ENCODE measurements around the gene SLC22A31. TPM values are rescaled to one million over a fixed set of nuclear protein-coding genes. Genes with fewer than 3 reads are reported as not detected.

Gene SLC22A31
- total and polyA plus RNA-seq, 9 of the 15 experiments (the other 6 are each of a cell fraction or from before 2014, with no cell fraction given): 0.29 to 2.2 (median 0.47) TPM; not detected in 3

GRCh38 chr16:89164436-89164835 lies 35.9 kb downstream of the SLC22A31 start:
- Histone ChIP-seq H3K9ac (ENCODE audit: insufficient read depth in 1 of 2, low read depth in 2 of 2, low read length in 2 of 2) (peak overlapping the region in 1 of 2 experiments; percentile 50; a peak in 1 of 4 replicates), H2AFZ (ENCODE audit: low read depth, low read length) (no peak overlapping the region), H3K27ac (ENCODE audit: extremely low read depth, low read depth, low read length) (no peak overlapping the region), H4K20me1 (replicated peaks; ENCODE audit: control insufficient read depth, insufficient read depth, low read length) (no peaks in the 10 kb centered on the region), H3K9me3 (replicated peaks; ENCODE audit: control insufficient read depth, insufficient read depth, low read depth, low read length) (no peaks in the 10 kb centered on the region), H3K9me1 (ENCODE audit: control insufficient read depth, insufficient read depth, low read length) (no peaks in the 10 kb centered on the region), H3K79me2 (ENCODE audit: control insufficient read depth, insufficient read depth, low read length) (no peaks in the 10 kb centered on the region), H3K4me2 (ENCODE audit: insufficient read depth, low read length) (no peak overlapping the region), H3K27me3 (ENCODE audit: control insufficient read depth in 2 of 2, insufficient read depth in 2 of 2, low read length in 2 of 2) (no peaks in the 10 kb centered on the region), H3K4me3 (no peak overlapping the region), H3K36me3 (ENCODE audit: control insufficient read depth, insufficient read depth, low read length) (no peaks in the 10 kb centered on the region), H3K4me1 (replicated peaks in 1 of 2; ENCODE audit: control insufficient read depth in 2 of 2, insufficient read depth in 2 of 2, low read length in 2 of 2) (peaks cover 9 to 81% of the 10 kb centered on the region in 2 experiments)
- ChIA-PET POLR2A (interaction anchor here (0.6 kb wide), 1 partner anchor 71 kb away, joined by 3 read pairs; the partner anchor contains the start of gene ACSF3), CTCF (ENCODE audit: low intra/inter-chr PET ratio) (interaction anchor here (1.5 kb wide), 1 partner anchor 427 kb away, joined by 3 read pairs; no protein-coding TSS in a partner anchor)
- no TSS peak for BruUV-seq (replicated peaks)
- FAIRE-seq (no peak), DNase-seq (ENCODE audit: extremely low read depth in 1 of 4, low spot score in 3 of 4) (peak in 3 of 4 experiments; percentile 38 to 51 (median 49)), ATAC-seq (no peak)
- intact Hi-C loops (cut with micrococcal nuclease): loop anchor here (10.0 kb wide), 1 partner anchor 190 kb away; the partner anchor contains the start of gene CBFA2T3
- in situ Hi-C loops (cut with MboI): no loop called here
- WGBS (ENCODE audit: insufficient coverage, low coverage, missing lambda C conversion rate): 8% methylated on average over 14 of the region's 15 CpGs
- TF ChIP-seq TAL1 (IDR thresholded peaks at IDR 0.05) (peak; percentile 84), ASH1L (IDR thresholded peaks at IDR 0.05; ENCODE audit: borderline replicate concordance, low read depth, partially characterized antibody) (no peak), KDM1A (IDR thresholded peaks at IDR 0.05) (peak; percentile 98 to 99), TCF3 (CRISPR knock-in tag; IDR thresholded peaks at IDR 0.05) (peak; percentile 74), PHF21A (IDR thresholded peaks at IDR 0.05; ENCODE audit: borderline replicate concordance, low read depth) (peak; percentile 66; the same call in 1 of the 2 replicates), ARID1B (IDR thresholded peaks at IDR 0.05) (peak; percentile 65; the same call in 1 of the 2 replicates), ZBTB8A (IDR thresholded peaks at IDR 0.05; ENCODE audit: partially characterized antibody) (no peak), NCOR1 (IDR thresholded peaks at IDR 0.05) (peak; percentile 64), MCM3 (IDR thresholded peaks at IDR 0.05) (no peak), FOXJ3 (CRISPR knock-in tag; IDR thresholded peaks at IDR 0.05) (no peak), ZNF354B (CRISPR knock-in tag; IDR thresholded peaks at IDR 0.05) (no peak), HDAC2 (IDR thresholded peaks at IDR 0.05) (0 out of 2 replicates have a peak, but pooled peaks have one; percentile 45), ETS2 (tag; IDR thresholded peaks at IDR 0.05; ENCODE audit: borderline replicate concordance, poor library complexity, severe bottlenecking) (no peak), CSDE1 (IDR thresholded peaks at IDR 0.05) (no peak), NR4A1 (CRISPR knock-in tag; IDR thresholded peaks at IDR 0.05) (no peak), NR4A1 (tag; IDR thresholded peaks at IDR 0.05) (no peak), RCOR1 (IDR thresholded peaks at IDR 0.05; ENCODE audit: borderline replicate concordance in 1 of 2, low read depth in 2 of 2, low read length in 2 of 2) (peak; percentile 68 to 72; a peak in 2 of 4 replicates), MED1 (CRISPR knock-in tag; IDR thresholded peaks at IDR 0.05; ENCODE audit: borderline replicate concordance) (no peak), HDAC1 (IDR thresholded peaks at IDR 0.05) (peak in 1 of 2 experiments; percentile 82; a peak in 2 of 4 replicates), POLR2AphosphoS5 (IDR thresholded peaks at IDR 0.05; ENCODE audit: control insufficient read depth, insufficient read depth, low read depth, low read length) (peak; percentile 73)
- TF ChIP-seq, protein P1, sequence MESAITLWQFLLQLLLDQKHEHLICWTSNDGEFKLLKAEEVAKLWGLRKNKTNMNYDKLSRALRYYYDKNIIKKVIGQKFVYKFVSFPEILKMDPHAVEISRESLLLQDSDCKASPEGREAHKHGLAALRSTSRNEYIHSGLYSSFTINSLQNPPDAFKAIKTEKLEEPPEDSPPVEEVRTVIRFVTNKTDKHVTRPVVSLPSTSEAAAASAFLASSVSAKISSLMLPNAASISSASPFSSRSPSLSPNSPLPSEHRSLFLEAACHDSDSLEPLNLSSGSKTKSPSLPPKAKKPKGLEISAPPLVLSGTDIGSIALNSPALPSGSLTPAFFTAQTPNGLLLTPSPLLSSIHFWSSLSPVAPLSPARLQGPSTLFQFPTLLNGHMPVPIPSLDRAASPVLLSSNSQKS (CRISPR knock-in tag; IDR thresholded peaks at IDR 0.05): no peak
- TF ChIP-seq, protein P2, sequence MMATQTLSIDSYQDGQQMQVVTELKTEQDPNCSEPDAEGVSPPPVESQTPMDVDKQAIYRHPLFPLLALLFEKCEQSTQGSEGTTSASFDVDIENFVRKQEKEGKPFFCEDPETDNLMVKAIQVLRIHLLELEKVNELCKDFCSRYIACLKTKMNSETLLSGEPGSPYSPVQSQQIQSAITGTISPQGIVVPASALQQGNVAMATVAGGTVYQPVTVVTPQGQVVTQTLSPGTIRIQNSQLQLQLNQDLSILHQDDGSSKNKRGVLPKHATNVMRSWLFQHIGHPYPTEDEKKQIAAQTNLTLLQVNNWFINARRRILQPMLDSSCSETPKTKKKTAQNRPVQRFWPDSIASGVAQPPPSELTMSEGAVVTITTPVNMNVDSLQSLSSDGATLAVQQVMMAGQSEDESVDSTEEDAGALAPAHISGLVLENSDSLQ (IDR thresholded peaks at IDR 0.05): no peak
